HG03135 (cell line): ENCODE results near the gene XYLT2.

Experiments
- ATAC-seq: cut with Tn5 transposase; IDR thresholded peaks from one replicate; pipeline ENCODE4 v1.9.1; 2021; ENCODE audit warnings: mild to moderate bottlenecking, moderate library complexity; ENCODE audit not compliant: unreplicated experiment

Gene XYLT2

GRCh38 chr17:50363217-50364060 is 17.5 kb downstream of the XYLT2 start:
- ATAC-seq, result no peak

DNA sequence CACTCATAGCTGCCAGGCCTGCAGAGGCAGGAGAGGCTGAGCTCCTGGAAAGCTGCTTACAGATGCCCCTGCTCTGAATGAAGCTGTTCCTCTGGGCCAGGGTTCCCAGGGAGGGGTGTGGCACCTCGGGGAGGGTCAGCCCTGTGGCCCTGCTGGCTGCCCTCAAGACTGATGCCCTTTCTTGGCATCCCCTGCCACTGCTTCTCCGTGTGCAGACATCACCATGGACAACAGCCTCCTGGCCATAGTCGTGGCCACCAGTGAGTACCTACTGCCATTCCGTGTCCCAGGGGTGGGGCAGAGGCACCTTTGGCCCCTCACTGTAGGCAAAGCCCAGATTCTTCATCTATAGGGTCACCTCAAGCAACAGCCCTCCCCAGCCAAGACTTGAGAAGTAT is 18.1 kb downstream of the XYLT2 start:
- no peak for ATAC-seq

DNA sequence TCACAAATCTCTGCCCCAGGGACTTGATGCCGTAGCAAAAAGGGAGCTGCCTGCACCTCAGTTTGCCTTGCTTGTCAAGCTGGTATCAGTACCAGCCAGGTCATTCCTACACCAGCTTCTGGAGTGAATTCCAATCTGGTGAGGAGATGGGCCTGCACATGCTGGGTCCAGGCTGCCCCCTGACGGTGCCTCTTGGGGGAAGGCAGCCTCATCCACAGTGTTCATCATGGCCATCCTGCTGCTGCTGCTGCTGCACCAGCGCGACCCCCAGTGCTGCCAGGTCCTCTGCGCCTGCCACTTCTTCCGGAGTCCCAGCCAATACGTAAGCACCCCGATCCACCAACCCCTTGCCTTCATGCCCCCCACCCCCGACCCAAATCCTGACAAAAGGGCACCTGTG is 18.8 kb downstream of the XYLT2 start:
- no peak for ATAC-seq

DNA sequence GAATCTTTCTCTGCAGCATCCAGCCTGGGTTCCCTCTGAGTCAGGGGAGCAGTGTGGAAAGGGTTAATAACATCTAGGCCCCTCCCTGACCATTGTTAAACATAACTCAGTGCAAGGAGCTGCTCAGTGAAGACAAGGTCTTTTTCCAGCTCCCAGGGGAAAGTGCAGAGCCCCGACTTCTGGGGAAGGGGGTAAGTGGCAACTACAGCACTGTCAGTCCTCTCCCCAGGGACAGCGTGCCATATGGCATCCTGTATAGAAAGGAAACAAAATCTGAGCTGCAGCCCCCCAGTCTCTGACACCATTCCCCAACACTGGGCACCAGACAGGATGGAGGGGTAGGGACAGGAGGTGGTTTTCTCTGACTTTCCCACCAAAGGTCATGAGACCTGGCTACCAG is 19.2 kb downstream of the XYLT2 start:
- no peak for ATAC-seq

DNA sequence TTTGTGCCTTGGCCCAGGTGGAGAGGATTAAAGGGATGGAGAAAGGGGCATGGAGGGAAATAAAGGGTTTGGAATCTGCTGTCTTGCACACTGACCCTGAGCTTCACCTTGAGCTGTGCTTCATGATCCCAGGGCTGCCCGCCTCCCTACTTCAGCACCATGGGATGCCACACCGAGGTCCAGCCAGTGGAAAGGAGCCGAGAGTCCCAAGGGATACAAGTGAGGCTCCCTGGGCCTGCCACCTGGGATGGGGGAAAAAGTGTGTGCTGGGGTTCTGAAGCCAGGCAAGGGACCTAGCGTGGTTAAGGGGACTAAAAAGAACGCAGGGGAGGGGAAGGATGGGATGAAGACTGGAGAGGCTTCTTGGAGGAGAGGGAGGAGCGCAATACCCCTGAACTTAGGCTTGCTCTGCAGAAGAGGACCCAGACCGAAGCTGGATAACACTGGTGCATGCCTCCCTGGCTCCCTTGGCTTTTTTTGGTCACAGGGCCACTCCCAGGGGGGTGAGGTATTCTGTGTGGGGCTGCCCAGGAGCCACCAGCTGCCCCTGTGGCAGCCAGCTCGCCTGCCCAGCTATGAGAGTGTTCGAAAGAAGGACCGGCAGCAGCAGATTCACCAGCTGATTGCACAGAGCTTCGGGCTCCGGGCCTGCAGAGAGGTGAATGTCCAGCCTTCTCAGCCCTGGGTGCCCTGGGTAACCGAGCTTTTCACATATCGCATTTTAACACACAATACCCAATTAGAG is 19.9 kb downstream of the XYLT2 start:
- ATAC-seq, result no peak

DNA sequence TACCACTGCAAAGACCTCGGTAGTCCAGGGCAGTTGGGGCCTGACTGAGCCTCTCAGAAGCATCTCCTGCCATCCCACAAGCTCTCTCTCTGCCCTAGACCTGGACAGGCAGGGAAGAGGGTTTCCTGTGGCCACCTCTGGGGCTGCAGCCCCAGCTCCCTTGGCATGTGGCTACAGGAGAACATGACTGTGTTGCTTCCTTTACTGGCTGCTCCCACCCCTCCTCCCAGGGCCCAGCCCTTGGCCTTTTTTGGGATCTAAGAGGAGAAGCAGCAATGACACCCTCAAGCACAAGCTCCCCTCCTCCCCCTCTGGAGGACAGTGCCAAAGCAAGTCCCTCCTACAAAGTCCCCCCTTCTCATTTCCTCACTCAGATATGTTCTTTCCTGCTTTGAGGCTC is 21.5 kb downstream of the XYLT2 start:
- ATAC-seq, result no peak

DNA sequence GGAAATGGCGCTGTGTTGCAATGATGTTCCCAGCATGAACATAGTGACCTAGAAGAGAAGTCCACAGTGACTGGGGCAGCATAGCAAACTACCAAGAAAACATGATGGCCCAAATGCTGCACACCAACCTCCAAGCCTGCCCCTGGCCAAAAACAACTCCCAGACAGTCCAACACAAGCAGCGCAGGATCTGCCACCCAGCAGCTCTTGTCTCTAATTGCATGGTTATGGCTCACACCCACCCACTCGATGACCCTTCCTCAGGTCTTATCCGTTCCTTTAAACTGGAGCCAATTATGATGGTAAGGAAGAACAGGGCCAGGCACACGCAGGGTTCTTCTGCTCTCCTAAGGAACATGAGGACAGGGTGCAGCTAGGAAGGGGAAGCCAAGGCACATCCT is 24.1 kb downstream of the XYLT2 start:
- no peak for ATAC-seq

DNA sequence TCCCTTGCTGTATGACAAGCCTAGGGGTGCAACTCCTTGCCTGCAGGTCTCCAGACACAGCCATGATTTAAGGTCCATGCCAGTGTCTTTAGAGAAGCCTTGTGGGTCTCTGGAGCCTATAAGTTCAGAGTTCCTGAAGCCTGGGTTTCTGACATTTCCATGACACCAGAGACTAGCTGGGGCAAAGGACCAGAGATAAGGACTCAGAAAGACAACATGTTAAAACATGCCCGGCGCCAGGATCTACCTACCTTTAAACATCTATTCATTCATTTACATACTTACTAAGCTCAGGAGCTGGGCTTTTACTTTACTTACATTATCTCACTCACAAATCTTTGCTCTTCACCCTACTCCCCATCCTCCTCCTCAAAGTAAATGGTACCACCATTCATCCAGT is 25.6 kb downstream of the XYLT2 start:
- no peak for ATAC-seq

DNA sequence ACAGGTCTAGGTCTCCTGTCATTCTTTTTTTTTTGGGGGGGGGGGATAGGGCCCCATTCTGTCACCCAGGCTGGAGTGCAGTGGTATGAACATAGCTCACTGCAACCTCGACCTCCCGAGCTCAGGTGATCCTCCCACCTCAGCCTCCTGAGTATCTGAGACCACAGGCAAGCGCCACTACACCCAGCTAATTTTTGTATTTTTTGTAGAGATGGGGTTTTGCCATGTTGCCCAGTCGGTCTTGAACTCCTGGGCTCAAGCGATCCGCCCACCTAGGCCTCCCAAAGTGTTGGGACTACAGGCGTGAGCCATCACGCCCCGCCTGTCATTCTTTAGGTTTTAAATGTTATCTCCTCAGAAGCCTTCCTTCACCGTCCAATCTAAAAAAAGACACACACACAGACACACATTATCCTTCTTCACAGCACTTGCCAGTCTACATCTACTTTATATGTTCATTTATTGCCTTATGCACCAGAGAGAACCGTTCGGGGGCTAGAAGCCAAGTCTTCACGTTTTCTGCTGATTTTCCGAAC is 26.4 kb downstream of the XYLT2 start:
- no peak for ATAC-seq

DNA sequence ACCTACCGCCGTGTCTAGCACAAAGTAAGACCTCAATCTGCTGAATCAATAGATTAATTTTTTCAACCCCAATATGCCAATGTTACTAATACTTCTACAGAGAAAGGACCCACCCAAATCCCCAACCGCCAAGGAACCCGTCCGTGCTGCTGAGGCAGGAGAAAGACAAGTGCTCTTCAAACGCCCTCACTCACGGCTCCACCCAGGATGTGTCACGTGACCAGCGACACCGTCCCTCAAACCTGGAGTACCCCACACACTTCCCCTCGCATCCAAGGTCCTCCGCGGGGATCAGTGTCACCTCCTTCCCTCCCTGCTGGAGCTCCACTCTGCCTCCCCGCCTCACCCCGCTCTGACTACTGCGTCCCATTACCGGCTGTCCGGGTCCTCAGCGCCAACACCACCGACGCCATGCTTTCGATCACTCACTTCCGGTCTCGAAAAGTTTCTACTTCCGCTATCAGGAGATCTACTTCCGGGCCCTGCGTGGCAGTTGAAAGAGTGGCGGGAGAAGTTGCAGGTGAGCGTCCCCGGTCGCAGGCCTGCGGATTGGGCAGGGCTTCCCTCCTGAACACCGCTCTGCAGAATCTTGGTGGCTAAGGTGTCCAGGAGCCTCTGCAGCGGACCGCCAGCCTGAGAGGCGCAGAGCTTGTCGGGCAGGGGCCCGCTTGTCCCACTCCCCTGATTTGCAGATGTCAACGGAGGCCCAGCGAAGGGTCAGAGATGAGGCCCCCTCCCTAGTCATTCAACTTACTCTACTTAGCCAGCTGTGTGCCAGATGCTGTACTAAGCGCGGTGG is 27.0 kb downstream of the XYLT2 start, which contains the start of the genes EME1 and MRPL27:
EME1 (plus strand) TSS at position 472 of the 799 bp plus-strand sequence. CDS start 1,980 bp downstream, outside the sequence.
MRPL27 (minus strand) TSS at position 427 of the 799 bp plus-strand sequence; CDS start at position 413, 14 bp downstream.
- peak; percentile 81 for ATAC-seq

DNA sequence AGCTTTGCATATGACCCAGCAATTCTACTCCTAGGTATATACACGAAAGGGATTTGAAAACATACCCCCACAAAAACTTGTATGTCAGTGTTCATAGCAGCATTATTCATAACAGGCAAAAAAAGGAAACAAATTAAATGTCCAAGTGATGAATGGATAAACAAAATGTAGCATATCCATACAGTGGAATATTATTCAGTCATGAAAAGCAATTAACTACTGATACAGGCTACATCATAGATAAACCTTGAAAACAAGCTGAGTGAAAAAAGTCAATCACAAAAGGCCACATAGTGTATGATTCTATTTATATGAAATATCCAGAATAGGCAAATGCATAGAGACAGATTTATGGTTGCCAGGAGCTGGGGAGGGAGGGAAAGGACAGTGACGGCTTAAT is 27.8 kb downstream of the XYLT2 start:
- no peak for ATAC-seq

- ATAC-seq, result no peak
Observed at GRCh38 chr17:50375858-50376538, 30.1 kb downstream of the XYLT2 start.

DNA sequence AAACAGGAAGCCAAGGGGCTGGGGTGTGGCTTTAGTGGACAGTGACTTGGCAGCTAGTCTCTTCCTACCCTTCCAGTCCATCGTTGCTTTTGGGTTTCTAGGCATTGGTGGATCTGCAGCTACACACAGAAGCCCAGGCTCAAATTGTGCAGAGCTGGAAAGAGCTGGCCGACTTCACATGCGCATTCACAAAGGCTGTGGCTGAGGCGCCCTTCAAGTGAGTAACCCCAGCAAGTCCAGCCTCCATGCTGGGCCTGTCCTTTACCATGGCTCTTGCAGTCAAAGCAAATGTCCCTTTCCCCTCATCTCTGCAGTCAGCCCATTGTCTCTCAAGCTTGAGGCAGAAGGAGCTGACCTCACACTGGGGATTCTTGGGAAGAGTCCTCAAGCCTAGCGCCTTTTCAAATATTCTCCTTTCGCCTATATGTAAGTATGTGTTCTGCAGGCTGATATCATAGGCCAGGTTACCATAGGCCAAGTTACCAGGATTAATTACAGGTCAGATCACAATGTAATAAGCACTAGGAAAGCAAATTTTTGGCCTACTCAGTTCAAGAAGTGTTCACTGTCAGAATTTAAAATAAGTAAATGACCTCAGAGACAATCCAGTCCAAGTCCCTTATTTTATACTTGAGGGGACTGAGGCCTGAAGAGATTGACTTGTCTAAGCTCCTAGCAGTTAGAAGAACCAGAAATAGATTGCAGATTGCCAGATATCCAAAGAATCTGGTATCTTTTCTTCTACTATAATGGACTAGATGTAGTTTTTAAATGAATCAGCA is 33.6 kb downstream of the XYLT2 start:
- no peak for ATAC-seq

- no peak for ATAC-seq
Observed at GRCh38 chr17:50380369-50381259, 34.7 kb downstream of the XYLT2 start.

GRCh38 chr17:50381260-50381815 is 35.4 kb downstream of the XYLT2 start:
- ATAC-seq, result no peak

DNA sequence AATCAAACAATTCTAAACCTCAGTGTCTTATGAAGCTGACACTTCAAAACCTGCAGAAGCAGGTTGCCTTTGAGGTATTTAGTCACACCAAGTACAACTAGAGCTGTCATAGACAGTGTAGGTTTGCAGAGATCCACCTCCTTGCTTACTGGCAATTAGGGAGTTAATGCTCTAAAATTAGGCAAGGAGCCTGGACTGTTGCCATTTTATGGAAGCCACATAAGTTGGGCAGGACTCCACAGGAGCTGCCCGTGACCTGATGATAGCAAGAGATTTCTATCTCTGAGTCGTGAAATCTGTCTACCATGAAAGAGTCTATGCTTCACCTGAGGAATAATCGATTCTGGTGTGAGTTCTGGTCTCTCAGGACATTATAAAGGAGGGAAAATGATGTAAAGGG is 36.0 kb downstream of the XYLT2 start:
- ATAC-seq, result no peak

GRCh38 chr17:50382931-50383330 is 37.0 kb downstream of the XYLT2 start:
- ATAC-seq, result no peak

DNA sequence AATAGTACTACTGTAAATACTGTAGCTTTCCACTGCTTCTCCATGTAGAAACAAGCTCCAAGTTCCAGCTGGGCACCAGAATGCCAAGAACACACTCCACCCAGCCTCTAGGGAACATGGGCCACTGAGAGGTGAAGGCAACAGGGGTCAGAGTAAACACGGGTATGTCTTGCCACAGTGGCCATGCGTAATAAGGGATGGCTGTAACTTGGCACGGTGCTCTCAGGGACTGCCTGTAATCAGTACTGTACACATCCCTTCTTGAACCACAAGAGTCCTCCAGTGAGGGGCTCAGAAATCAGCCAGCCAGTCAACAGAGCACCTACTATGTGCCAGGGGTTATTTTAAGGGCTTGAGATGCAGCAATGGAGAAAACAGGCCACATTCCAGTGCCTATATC is 40.6 kb downstream of the XYLT2 start:
- ATAC-seq, result no peak
